Left renal cortex interstitium (tissue), 4 donors: ENCODE data around the gene ACOXL. TPM values are rescaled to one million over a fixed set of nuclear protein-coding genes. Genes with fewer than 3 reads are reported as not detected.
"Not testable (repeated sequence)": the region's sequence is repeated elsewhere in the genome, so short reads cannot be mapped to it uniquely, and the experiment has no call there.

Source experiments
- DNase-seq, 4 donors: peaks; one replicate each; pipeline ENCODE4 v3.0.0-alpha.2; 2013; ENCODE audit warnings: low read depth in 4 of 4, low spot score in 2 of 4, missing footprints in 1 of 4
- polyA plus RNA-seq, 4 donors: library from polyadenylated mRNA; unstranded; fragments of 120-200 nt; gene quantifications; one replicate each; pipeline ENCODE4 v1.2.1, GENCODE V29; 2013; ENCODE audit not compliant: insufficient read length in 4 of 4

The ACOXL gene
- polyA plus RNA-seq, 4 donors: 0.43 to 1.2 (median 0.76) TPM

DNA sequence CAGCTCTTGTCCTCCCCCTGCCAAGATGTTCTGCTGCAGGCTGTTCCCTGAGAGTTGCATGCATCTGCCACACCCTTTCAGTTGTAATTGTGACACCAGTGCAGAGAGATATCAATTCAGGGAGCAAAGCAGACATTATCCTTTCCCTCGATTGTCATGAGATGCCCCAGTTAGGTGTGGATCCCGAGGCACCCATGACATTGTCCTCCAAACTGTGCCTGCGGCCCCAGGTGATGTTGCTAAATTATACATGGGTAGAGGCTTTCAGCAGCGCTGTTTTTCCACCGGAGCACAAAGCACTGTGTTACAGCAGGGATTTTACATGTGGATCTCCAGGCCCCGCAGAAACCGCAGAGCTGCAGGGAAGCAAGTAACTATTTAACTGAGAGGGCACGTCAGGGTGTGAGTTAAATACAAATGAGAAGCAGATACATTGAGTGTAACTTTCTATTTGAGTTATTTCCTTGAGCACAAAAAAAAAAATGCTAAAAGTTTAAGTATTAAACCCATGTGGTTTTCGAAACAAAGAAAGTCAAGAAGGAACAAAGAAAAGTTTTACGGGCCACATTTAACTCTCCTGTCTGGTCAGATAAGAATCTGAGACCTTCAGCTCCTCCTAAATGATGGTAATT, 298.0 kb downstream of the ACOXL start:
- no peak for DNase-seq

DNA sequence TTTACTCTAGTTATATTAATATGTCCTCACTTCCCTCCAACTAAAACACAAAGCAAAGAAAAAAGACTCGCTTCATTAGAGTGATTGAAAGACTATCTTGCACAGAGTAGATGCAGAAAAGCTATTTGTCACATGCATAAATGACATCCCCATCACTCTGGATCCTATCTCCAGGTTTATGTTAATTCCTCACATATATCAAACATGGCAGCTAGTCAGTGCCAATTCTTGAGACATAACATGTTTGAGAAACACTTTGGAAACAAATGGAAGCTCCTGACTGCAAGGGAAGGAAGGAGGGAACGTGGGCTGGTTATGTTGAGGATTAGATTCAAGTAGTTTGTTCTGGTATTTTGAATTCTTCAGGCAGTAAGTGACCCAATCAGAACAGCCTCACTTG, 298.6 kb downstream of the ACOXL start:
- no peak for DNase-seq

DNA sequence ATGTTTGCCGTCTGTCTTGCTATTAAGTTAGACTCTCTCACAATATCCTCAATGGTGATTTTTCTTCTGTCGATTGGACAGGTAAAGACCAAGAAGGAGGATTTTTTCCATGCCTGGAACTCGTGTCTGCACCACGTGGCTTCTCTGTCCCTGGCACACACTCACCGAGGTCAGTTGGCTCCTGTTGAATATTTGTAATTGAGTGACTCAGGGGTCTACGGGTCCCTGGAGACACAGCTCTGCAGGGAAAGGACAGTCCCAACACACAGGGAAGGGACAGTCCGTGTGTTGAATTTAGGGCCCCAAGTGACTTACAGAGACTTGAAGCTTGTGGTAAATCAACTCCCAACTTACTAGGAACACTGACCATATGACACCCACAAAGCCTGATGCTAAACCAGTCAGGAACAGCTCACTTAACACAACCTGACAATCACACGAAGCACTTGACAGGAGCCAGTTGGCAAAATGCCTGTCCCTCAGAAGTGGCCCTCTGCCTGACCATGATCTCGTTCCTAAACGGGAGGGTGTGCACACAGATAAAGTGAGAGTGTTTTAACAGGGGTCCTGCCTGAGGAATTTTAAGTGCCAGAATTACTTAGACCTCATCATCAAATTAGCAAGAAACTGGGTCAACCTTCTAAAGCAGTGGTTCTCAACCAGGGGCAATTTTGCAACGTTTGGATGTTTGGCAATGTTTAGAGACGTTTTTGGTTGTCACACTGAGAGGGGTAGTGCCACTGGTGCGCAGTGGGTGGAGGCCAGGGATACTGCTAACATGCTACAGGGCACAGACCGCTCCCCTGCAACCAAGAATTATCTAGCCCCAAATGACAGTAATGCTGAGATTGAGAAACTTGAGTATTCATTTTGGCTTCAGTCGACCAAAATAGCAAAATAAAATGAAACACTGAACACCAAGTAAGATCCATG, 299.4 kb downstream of the ACOXL start:
- no peak for DNase-seq

DNA sequence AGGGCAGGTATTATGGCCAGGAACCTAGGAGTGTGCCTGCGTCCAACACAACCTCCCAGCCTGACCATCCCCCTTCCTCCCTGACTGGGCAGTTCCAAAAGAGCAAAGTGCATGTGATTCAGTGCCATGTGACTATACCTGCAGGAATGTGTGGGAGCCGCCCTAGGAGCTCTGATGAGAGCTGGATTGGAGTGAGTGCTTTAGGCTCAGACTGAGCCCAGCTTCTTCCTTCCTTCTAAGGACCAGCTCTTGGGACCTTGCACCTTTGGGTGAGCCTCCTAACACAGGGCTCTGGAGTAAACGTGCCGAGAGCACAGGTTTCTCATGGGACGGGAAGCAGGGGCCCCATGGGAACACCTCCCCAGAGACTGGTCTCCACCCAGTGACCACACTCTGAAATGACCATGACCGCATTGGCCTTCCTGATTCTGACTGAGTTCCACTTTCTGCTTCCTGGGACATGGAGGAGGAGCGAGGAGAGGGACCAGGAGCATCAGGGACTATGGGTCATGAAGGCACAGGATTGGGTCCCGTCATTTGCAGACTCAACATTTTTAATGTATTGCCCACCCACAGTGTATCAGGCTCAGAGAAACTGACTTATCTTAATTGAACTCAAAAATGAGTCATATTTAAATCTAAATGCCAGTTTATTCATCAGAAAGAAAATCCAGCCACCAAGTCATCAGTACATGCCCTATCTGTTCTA, 300.5 kb downstream of the ACOXL start:
- DNase-seq: no peak

DNA sequence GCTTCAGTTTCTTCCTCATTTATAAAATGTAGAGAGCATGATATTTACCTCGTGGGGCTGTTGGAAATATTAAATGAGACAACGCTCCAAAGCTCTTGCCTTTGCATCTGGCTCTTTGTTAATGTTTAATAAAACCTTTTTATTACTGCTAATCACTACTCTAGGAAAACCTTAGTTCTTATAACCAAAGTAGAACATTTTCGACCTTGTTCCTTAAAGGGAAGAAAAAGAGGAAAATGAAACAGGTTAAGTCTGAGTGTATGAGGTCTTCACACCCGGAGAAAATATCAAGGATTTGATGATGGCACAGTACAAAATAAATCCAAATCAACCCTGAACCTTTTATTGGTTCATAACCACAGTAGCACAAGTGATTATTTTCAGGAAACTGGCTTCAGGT, 301.8 kb downstream of the ACOXL start:
- DNase-seq: no peak

DNA sequence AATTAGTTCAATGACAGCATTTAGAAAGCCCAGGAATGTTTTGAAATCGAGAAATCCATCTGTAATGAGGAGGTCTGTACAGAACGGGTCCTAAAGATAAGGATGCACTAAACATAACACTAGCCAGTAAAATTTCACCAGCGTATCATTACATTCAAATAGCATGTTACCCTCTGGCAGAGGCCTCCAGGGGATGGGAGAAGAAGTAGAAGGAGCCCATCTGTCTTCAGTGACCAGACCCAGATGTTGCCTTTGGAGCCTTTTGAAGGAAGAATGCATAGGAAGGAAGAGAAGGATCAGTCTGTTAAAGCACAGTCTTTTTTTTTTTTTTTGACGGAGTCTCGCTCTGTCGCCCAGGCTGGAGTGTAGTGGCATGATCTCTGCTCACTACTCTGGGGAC, 302.2 kb downstream of the ACOXL start:
- DNase-seq: no peak

DNA sequence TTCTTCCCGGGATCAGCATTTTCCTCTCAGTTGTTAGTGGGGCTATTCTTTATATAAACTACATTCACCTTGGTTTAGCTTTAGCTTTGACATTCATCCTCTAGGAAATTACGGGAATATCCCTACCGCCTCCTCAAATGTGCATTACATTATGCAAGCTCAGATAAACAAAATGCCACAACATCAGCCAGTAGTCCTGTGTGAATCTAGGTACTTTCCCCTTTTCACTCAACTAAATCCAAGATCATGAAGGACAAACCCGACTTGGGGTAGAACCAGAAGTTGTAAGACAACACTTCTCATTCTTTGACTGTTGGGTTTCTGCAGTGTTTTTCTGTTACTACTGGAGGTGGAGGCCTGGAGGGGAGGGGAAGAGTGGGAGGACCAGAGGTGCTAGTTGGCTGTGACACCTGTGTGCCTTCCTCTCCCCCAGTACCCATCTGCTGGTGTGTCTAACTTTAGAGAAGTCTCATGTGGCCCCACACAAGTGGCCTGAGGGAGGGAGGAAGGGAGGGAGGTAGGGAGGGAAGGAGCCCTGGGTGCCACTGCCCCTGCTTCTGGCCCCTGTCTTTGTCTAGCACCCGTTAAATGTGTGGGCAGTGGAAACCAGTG, 303.6 kb downstream of the ACOXL start:
- no peak for DNase-seq

DNA sequence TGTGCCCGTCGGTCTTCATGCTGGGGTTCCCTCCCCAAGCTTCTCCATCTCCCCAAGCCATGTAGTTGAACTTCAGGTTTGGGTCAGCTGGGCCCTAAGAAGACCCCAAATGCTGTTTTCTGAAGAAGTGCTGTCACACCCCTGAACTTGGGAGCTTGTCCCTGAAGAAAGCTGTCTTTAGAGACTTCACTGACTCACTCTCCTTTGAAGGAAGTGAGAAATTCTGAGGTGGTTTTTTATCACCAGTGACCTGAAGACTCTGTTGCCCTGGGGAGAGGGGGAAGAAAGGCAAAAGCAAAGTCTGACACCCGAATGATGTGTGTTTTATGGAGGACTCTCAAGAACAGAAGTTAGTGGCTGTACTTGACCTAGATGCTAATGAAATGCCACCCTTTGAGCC, 304.8 kb downstream of the ACOXL start:
- DNase-seq: no peak

DNA sequence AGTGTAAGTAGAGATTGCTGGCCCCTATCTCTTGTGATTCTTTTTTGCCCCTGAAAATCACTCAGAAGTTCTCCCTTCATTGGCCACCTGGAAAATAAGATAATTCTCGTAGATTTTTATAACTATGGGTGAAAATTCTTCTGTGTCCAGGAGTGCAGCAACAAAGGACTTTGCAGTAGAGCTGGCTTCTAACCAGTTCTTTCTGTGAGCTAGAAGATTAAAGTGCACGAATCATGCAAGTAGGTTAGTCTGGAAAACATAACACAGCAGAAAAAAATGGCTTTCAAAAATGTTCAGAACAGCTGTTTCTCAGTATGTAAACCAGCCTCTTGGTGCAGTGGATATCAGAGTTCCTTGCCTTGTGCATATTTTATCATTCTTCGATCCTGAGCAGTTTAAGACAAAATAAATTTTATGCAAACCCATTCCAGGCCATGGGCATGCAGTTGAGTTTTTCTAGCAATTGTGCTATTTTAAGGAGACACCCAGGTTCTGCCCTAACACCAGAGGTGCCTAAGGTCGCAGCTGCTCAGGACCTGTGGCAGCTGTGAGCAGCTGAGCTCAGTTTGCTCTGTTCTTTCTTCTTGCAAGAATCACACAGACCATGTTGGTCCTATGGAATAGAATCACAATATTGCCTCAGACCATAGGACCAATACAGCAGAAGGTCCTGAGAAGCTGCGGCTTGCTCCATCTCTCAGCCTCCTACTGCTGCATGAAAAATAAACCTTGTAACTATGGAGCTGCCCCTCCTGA, 307.4 kb downstream of the ACOXL start:
- no peak for DNase-seq

DNA sequence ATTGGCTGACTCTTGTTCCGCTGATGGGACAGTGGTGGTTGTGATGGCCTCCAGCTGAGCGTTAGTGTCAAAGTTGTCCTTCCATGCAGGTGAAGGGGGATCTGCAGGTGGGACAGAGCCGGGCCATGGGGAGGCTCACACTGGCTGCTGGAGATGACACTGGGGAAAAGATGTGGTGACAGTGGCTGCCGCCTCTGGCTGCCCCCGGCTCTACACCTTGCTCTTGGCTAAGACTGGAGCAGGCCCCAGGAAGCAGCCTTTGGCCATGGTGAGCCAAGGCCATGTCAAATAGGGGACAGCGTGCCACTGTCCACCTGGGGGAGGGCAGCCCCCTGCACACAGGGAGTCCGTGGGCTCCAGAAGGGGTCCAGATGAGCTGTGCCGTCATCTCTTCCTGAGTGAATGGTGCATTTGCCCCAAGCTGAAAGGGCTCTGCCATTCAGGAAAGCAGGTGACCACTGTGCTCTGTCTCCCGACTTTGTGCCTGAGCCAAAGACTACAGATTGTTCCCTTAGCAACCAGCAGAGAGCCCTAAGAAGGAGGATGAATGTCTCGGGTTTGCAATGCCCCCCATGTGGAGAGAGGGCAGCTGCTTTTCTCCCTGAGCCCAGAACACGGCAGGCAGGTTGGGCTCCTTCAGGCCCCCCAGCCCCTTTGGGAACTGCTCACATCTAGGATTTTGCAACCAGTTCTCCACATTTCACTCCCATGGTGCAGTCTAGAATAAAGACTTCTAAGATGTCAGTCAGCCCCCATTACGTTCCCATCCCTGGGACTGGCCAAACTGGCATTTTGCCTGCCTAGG, 309.2 kb downstream of the ACOXL start:
- no peak for DNase-seq

DNA sequence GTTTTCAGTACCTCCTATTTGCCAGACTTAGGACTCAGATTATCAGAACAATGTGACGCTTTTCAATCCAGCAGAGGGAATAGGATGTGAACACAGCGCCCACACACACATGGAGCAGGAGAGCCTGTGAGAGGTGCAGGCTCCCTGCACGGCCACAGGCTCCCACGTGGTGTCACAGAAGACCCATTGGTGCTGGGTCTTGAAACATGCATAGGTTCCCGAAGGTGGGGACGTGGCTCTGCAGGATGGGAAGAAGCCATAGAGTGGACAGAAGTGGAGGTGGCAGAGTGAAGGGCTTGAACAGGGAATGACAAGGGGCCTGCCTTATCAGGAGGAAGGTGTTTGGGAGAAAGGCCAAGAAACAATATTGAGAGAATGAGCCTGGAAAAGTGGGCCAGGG, 309.9 kb downstream of the ACOXL start:
- DNase-seq: no peak

DNA sequence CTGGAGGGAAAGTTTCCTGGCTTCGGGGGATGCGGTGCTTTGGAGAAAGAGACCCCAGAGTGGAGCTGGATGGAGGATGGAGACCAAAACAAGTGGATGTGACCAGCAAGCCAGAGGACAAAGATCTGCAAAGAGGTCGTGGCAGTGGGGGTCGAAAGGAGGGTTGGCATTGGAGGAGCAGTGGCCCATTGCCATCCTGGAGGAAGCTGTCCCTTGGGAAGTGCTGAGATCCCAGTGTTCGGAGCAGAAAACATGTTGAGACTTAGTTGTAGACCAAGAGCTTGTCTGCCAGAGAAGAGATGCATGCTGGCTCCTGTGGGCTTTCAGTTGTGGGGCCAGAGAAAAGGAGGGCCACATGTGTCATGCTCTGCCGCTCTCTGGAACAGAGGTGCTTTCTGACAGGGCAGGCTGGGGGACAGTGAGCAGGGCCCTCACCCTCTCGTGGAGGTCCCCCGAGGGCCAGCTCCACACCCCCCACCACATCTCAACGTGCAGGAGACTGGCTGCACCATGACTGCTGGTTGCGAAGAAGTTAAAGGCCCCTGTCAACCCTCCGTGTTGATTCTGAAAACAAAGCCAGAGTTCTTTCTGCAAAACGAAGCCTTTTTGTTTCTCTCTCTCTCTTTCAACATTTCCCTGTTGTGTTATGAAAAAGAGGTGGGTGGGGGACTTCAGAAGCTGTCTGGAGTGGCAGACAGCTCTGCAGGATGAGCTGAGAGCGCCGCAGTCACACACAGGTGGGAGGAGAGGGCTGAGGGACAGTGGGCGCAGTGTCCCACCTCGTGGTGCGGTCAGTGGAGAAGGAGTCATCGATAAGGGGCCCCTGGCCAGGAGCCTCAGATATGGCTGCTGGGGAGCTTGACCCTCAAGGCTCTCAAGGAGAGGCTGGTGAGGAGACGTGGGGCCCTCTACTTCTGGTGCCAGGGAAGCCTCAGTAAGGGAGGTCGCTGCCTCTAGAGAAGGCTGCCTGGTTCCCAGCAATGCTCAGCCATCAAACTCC, 310.7 kb downstream of the ACOXL start:
- DNase-seq: no peak

DNA sequence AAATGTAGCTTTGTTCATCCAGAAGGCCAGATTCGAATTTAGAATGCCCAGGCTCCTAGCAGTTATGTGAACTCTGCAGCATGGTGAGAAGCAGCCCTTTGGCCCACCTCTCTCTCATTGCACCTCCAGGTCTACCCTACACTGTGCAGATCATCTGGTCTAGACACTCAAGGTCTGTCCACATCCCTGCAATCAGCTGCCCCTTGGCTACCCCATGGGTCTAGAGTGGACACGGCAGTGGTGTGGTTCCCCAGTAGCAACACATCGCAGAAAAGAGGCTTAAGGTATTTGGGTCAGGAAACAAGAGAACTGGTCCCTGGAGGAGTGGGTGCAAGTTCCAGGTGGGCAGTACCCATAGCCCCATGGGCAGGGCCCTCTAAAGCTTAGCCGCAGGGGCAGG, 311.7 kb downstream of the ACOXL start:
- no peak for DNase-seq

DNA sequence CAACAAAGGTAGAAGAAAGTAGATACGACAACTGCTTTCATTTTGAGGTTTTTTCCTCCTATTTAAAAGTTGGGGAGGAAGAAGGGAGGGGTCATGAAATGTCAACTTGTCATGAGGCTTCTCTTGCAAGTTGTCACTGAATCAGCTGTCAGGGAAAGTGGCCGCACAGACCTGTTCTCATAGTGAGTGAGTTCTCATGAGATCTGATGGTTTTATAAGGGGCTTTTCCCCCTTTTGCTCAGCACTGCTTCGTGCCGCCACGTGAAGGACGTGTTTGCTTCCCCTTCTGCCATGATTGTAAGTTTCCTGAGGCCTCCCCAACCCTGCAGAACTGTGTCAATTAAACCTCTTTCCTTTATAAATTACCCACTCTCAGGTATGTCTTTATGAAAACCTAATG, 312.9 kb downstream of the ACOXL start:
- not testable (repeated sequence) for DNase-seq

DNA sequence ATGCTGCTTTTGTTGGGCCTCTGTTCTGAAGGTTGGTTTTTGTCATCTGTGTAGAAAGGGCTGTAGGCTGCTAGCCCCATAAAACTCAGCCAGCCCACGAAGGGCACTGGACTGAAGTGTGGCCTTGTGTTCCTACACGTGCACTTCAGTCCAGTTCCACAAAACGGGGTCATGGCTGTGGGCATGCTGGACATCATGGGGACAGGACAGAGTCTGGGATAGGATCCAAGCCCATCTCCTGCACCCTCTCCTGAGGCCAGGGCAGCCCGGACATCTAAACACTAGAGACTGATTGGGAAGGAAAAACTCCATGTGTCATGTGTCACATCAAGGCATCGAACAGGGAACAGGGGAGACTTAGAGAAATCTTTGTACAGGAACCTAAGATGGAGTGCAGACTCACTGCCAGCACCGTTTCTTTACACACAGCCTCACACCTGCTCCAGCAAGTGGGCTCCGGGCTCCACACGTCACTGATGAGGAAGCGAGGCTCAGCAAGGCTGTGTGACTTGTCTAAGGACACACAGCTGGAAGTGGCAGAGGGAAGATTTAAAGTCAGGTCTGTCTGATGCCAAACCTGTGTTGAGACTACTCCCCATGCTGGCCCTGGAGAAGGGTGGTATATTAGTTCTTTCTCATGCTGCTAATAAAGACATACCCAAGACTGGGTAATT, 313.5 kb downstream of the ACOXL start:
- no peak for DNase-seq

DNA sequence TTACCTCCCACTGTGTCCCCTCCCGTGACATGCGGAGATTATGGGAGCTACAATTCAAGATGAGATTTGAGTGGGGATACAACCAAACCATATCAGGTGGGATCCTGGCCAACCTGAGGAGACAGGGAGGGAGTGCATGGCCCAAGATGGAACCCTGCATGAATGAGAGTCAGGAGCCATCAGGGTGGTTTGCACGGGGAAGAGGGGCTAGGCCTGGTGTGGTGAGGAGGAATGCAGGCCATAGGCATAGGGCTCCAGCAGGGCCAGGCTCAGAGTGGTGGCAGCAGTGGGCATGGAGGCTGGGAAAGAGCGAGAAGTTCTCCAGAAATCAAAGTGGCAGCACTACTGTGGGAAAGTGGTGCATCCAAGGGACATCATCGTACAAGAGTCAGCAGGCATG, 314.3 kb downstream of the ACOXL start:
- no peak for DNase-seq

DNA sequence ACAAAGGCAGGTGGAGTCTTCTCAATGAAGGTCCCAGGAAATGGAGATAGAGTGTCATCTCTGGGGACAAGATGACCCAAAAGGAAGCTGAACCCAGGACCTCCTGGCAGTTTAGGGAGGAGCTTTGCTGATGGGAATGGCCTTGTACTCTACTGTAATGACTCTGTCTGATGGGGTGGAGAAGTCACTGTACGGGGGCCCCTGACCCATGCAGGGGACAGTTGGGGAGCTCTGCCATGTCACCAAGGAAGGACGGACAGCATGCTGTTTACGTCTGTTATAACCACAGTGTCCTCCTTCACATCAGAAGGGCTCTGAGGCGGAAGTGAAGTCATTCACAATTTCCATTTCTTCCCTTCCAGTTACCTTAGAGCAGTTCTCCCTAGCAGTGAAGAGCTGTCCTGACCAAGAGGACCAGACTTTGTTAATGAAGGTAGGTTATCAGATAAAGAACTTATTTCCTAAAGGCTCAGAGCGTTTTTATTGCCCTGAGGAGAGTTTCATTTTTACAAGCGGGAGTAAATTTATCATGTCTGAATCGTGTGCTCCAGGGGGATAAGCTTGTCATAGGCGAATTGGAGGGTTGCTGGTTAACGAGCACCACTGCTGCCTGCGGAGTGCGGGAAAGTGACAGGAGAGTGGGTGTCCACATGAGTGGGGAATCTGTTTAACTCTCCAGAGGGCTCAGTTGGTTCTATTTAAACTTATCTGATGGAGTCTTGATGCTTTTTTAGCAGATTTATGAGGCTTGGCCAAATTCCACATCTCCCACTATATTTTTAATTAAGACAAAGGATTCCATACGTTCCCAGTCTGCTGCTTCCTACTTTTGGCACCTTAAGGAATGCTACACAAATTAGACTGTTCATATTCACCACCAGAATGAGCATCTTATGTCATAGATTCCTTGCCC, 316.7 kb downstream of the ACOXL start:
- DNase-seq: no peak
